HG03095 (cell line): ENCODE data around the gene CACNA1C.

Experiments
- ATAC-seq: cut with Tn5 transposase; IDR thresholded peaks from one replicate; pipeline ENCODE4 v1.9.1; 2021; ENCODE audit warnings: moderate library complexity; ENCODE audit not compliant: unreplicated experiment

The CACNA1C gene

GRCh38 chr12:2167231-2167630, 114.4 kb downstream of the CACNA1C start:
- ATAC-seq = no peak

- no peak for ATAC-seq
Measured at GRCh38 chr12:2168808-2169207, 116.0 kb downstream of the CACNA1C start.

DNA sequence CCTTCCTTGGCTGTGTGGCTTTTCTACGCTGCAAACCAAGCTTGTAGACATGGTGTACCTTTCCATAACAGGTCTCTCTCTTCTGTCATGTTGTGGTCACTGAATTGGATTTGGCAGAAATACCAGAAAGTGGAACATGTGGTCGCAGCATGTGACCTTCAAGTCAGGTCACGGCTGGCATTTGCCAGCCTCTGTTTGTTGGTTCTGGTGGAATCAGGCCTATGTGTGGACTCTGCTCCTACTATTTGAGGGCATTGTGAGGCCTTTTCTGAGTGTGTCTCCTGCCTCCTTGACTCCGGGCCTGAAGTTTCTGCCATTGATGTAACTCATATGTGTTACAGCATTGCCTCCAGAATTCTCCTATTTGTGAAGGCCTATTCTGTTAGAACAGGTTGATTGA, 116.7 kb downstream of the CACNA1C start:
- no peak for ATAC-seq

DNA sequence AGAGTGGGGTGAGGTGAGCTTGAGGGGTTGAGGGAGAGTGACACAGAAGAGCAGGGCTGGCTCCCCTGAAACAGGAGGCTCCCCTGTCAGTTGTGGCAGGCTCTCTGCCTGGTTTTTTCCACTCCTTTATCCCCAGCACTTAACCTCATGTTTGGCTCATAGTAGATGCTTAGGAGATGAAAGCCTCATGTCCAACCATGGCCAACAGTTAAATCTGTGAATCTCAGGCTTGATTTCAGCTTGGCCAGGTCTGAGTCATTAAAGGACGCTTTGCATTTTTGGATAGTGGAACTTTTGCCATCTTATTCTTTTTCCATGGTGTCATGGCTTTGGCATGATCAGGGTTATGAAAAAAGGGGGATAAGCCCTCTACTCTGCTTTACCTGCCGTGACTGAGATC, 117.2 kb downstream of the CACNA1C start:
- ATAC-seq = no peak

GRCh38 chr12:2170376-2170775, 117.6 kb downstream of the CACNA1C start:
- ATAC-seq = no peak

DNA sequence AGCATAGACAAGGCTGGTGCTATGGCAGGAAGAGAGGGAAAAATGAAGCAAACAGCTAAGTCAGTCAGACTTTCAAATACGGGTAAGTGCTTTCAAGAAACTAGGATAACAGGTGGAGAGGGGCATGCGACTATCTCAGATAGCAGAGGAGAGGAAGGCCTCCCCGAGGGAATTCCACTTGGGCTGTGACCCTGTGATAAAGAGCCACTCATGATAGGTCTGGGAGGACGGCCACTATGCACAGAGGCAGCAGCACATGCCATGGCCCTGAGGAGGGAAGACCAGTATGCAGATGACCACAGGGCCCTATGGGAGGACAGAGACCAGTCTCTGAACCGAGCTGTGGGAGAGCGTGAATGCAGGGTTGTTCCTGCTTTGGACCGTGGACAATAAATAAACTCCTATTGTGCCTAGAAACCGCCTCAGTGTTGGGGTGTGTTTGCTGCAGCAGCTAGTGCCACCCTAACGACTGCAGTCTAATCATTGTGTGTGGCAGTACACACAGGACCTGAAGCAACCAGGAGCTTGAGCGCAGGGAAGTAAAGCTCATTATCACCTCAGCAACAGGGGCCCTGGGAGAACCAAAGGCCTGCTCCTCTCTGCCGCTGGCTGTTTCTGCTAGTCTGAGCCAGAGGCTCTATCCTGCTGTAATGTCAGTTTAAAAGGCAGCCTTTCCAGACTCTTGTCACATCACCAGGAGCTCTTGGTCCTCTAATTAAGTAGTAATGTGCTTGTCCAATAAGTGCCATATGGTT, 119.1 kb downstream of the CACNA1C start:
- ATAC-seq = no peak

DNA sequence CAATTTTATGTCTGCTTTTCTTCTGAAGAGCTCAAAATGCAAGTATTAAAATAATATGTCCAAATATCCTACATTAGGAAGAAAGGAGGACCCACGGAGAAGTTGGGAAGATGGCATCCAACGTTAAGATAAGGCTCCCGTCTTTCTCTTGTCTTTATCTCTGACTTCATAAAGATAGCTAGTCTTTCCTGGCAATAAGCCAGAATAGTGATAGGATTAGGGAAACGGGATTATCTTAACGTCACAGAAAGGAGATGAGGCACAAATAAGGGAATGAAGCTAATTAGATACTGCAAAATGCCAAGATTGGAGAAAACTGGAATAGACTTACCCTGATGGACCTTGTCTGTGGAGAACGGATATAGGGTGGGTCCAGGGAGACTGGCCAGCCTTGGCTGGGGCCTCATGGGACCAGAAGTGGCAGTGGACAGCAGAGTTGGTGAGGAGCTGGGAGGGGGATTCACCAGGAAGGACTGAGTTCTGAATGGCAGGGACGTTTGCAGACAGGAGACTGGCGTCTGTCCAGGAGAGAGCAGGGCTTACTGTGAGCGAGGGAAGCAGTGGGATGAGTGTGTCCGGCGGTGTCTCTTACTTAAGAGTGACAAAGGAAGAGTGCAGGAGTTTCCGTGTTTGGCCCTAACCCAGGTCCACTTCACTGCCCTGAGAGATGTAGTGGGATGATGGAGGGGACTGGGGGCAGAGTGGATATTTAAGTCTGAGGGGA, 119.9 kb downstream of the CACNA1C start:
- ATAC-seq = no peak

- no peak for ATAC-seq
Measured at GRCh38 chr12:2173971-2174370, 121.2 kb downstream of the CACNA1C start.

- ATAC-seq = no peak
Measured at GRCh38 chr12:2177003-2177402, 124.2 kb downstream of the CACNA1C start.

DNA sequence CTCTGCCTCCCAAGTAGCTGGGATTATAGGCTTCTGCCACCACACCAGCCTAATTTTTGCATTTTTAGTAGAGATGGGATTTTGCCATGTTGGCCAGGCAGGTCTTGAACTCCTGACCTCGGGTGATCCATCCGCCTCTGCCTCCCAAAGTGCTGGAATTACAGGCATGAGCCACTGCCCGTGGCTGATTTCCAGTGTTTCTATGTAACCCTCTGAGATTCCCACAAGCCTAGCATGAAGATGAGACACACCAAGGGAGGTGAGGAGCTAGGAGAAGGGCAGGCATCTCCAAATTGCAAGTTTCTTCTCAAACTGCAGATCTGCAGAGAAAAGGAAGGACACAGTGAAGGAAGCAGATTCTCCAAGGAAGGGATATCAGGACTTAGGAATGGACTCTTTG, 125.0 kb downstream of the CACNA1C start:
- ATAC-seq = no peak

DNA sequence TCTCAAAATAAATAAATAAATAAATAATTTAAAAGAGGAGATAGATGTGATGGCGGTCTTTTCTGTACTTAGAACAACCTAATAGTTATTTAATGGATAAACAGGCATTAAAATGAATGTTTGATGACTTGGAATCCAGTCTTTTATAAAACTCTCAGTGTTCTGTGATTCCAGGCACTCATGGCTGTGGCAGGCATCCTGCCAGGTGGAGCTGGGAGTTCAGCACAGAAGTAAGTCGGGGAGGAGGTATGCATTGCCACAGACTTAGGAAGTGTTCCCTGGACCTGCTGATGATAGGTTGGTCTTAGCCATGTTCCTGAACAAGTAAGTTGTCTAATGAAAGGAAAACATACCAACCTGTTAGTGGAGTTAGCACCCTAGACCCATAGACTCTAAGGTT, 126.3 kb downstream of the CACNA1C start:
- ATAC-seq = no peak

DNA sequence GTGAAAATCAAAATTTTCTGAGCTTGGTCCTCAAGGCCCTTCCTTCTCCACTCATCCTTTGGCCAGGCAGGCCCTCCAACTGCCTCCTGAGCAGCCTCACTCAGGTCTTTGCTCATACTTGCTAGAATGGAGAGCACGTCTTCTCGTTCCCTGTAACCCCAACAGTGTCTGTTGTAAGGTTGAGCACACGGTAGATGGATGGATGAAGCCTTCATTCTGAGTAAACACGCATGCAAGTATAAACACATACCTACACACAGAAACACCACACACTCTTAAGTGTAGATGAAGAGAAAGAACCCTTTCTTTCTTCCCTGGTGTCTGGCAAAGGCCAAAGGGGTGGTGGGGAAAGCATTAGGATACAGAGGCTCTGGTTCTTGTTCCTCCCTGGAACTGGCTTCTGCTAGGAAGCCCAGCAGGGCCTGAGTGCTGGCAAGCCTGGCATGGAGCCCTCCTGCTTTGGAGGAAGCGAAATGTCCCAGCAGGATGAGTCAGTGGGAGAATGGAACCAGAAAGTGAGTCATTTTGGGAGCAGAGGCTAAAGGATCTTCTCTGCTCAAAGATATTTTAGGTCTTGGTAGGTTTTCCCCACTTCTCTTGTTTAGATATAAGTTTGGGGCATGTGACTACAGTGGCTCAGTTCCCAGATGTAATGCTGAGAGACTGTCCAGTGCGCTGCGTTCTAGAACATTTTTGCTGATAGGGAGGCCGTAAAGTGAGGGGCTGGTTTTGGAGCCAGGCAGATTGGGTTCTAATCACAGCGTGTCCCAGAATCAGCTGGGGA, 127.4 kb downstream of the CACNA1C start:
- no peak for ATAC-seq

- ATAC-seq = no peak
Measured at GRCh38 chr12:2180737-2181082, 127.9 kb downstream of the CACNA1C start.

GRCh38 chr12:2183556-2184541, 131.1 kb downstream of the CACNA1C start:
- ATAC-seq = no peak

DNA sequence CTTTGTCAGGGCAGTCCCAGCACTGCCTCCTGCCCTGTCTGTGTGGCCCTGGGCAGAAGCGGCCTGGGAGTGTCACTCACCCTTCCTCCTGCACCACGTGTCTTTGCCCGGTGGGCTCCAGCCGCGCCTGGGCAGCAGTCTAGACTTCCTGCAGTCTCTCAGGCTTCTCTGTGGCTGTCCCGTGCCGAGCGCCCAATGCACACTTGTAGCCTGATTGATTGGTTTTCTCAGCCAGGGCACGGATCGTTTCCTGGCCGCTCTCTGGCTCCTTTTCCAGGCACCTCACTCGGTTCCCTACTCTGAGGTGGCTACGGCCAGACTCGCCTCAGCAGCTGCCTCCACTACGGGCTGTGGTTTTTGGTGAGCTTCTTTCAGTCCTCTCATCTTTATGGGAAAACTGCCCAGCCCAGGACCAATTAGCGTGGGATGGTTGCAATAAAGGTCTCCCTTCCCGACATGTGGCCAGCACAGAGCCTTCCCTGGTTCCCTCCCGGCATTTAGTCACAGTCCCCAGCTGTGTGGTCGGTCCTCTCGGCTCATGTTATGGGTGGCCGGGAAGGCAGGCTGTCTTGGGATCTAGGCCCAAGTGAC, 133.1 kb downstream of the CACNA1C start:
- no peak for ATAC-seq

GRCh38 chr12:2187195-2187945, 134.6 kb downstream of the CACNA1C start:
- no peak for ATAC-seq

DNA sequence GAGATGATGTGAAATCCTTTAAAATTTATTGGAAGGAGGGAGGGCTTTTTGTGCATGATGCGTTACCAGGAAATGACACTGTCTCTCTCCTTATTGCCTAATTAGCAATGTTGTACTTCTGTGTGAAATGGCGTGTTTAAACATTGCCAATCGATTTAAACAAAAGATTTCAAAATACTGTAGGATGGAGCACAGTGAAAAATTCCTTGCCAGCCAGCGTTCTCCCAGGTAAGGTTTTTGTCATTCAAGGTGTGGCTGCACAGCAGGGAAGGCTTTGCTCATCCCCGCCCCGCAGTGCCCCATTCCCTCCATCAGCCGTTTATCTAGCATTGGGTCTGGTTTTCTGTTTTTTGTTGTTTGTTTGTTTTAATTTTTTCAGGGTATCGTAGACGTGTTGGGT, 137.3 kb downstream of the CACNA1C start:
- ATAC-seq = no peak

DNA sequence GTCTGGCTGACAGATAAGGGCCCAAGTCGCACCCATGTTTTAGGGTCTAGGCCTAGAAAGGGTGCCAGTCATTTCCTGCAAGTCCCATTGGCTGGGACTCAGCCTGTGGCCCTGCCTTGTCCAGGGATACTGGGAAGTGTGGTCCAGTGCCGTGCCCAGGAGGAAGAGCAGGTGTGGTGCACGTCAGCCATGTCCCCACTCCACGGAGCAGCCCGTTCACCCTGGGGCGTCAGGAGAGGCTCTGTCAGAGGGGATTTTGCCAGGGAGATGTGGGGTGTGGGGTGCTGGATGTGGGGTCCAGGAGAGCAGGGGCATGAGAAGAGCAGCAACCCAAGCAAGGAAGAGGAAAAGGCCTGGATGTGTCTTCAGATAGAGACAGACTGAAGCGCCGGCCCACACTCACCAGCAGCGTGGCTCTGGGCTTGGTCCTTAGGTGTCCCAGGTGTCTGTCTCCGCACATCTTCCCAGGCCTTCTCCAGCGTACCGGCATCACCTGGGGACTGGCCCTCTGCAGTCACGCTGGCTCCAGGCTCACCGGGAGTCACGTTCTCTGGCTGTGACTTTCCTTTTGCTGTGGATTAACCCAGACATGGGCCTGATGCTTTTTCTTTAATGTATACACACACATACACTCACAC, 138.2 kb downstream of the CACNA1C start:
- no peak for ATAC-seq

GRCh38 chr12:2191534-2192153, 138.9 kb downstream of the CACNA1C start:
- ATAC-seq = no peak
